Stimulated activated CD8-positive, alpha-beta memory T cell treated with anti-CD3 and anti-CD28 coated beads, Interleukin-12 subunit alpha, Interleukin-12 subunit beta, amount 100 ng/mL, for 24 hours (primary cell): Measurements from ENCODE around the gene CELF2.

Source experiments
- DNase-seq: peaks from one replicate; pipeline ENCODE4 v3.0.0-alpha.2; 2020; ENCODE audit errors: extremely low read depth

Gene CELF2

DNA sequence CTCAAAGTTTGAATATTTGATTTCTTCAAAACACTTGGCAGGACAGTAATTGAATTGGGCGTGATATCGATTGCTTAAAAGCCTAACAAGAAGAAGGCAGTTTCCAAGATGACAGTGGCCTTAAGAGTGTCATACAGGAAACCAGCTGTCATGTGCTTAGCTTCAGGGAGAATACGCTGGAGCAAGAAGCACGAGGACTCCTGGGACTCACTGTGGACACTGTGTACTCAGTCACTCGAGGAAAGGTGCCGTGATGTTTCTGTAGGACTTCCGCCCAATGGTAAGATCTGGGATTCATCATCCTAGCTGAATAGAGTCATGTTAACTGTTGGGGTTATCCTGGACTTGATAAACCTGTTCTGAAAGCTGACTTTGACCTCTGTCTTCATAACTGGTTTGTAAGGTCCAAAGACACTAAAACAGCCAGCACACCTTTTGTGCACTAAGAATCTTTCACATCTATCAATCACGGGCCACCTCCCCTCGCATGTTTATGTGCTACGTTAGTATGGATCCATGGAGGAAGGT lies 113.5 kb downstream of the CELF2 start:
- no peak for DNase-seq

DNA sequence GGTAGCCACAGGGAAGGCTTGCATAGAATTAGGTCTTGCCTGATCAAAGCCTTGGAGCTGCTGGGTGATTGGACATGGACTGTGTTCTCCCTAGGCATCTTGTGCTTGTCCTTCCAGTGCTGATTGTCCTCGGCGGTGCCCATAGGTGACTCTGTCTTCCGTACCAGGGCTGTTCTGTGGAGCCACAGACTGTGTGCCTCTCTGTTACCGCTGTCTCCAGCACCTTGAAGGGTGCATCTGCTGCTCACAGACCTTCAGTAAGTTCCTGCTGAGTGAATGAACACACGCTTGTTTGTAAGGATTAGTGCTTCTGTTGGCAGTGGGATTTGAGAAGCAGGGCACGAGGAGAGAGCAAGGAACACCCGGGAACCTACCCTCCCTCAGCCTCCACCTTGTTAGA lies 116.7 kb downstream of the CELF2 start:
- DNase-seq: no peak

DNA sequence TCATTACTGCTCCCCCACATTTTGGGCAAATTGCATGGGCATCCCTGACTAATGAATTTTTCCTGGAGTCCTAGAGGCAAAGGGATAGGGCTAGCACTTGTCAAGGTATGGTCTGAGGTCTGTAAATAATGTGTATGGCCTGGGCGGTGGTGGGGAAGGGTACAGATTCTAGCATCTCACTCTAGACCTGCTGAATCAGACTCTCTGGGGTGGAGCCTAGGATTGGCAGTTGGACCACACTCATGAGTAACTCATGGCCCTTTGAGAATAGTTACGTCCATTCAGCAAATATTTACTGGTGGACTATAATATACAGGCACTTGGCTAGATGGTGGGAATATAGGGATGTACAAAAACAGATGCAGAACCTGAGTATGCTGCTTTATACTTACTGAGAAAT lies 118.0 kb downstream of the CELF2 start:
- no peak for DNase-seq

DNA sequence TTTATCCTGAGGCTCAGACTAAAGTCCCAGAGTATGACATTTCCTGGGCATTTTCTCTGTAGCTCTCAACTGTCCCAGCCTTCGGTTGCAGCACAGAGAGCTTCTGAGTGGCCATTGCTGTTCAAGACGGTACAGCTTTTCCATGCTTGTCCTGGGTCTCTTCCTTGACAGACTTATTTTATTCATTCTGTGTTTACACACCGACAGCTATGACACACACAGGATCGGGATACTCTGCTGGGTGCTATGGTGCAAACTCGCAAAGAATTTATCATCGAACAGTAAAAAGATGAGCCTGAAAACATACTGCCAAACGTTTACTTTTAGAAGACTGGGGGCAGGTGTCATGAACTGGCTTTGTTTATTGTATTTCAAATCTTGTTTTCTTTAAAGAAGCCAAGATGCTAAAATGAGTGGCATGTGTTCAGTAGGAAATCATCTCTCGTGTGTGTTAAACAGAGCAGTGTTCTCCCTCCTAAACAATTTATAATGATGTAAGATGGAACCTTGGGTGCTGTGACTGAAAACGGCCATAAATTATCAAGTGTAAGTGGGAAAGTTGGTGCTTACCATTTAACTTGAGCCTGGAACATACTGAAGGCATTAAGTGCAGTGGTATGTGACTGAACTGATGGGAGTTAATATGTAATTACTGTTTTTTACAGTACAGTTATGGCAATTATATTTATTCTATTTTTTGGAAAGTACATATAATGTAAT lies 120.8 kb downstream of the CELF2 start:
- no peak for DNase-seq

DNA sequence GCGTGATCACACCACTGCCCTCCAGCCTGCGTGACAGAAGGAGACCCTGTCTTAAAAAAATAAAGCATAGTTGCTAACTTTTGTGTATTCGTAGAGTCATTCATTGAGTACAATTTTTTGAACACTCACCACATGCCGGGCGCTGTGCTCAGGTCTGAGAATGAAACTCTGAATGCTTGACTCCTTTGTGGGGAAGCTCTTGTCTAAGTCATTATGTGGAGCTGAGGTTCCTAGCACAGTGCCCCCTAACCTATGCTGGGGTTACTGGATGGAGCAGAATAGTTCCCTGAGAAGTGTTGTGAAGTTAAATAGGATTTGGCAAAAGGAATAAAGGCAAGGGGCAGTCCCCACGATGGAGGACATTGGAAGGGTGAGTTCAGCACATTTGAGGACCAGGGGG lies 123.3 kb downstream of the CELF2 start:
- no peak for DNase-seq

DNA sequence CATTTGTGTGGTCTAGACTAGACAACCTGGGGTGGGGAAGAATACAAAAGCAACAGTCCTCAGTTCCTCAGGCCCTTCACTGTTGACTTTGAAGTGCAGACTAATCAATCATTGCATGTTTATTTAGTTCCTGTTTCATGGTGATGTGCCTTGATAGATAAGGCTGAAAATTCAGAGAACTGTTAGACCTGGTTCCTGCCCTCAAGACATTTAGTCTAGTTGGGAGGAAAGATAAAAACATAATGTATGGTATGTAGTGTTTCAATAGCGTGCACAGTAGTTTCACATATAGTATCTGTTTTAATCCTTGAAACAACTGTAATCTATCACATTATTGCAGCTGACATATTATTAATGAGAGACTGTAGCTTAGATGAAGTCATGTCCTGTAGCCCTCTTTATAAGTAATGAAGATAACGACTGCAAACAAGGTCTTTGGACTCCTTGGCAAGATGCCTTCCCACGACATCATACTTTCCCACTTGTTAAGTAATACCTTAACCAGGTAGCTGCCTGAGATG lies 124.0 kb downstream of the CELF2 start:
- no peak for DNase-seq

DNA sequence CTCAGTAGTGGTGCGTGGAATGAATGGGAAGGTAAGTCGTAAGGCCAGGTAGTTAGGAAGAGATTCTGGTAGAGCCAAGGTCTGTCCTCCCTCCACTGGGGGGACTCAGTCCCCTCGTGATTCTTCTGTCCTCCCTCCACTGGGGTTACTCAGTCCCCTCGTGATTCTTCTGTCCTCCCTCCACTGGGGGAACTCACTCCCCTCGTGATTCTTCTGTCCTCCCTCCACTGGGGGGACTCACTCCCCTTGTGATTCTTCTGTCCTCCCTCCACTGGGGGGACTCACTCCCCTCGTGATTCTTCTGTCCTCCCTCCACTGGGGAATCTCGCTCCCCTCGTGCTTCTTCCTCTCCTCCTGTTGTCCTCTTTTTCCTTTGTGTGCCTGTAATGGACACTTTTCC lies 125.1 kb downstream of the CELF2 start:
- DNase-seq: no peak

DNA sequence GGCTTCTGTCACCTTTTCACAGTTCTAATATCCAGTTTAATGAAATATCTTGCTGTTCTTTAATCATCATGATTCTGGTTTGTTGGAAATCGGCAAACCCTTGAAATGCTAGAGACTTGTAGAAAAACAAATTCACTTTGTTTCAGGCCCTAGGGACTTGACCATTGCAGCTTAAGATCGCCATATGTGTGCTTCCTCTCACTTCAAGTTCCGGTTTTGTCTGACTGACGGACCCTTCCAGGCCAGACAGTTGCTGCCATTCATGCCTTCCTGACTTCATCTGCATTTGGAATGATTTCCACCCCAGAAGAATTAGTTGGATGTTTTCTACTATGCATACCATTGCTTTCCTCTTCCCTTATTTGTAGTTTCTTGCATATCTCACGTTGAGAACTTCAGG lies 125.6 kb downstream of the CELF2 start:
- no peak for DNase-seq

DNA sequence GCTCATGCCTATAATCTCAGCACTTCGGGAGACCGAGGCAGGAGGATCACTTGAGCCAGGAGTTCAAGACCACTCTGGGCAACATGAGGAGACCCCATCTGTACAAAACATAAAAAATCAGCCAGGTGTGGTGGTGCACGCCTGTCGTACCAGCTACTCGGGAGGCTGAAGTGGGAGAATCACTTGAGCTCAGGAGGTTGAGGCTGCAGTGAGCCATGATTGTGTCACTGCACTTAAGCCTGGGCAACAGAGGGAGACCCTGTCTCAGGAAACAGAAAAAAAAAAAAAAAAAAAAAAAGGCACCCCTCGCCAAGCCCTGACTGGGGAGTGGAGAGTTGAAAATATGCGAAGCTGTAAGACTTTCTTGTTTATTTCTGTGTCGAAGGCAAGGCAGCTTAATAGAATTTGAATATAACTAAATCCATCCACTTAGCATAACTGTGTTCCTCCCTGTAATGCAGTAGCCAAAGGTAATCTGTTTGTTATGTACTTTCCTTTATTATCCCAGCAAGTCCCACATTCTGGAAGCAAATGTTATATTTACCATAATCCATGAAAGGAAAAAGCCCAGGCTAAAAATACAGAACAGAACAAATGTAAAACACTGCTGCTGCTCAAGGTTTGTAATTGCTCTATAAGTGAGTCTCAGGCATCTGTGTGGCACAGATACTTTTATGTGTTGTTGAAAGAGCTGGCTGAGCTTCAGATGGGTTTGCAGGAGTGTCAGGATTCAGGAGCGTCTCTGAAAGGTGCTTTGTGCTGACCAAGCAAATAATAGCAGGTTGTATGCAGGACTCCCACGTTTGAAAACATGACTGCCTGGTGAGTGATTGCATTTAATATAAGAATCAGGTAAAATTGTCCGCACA lies 127.2 kb downstream of the CELF2 start:
- DNase-seq: no peak

DNA sequence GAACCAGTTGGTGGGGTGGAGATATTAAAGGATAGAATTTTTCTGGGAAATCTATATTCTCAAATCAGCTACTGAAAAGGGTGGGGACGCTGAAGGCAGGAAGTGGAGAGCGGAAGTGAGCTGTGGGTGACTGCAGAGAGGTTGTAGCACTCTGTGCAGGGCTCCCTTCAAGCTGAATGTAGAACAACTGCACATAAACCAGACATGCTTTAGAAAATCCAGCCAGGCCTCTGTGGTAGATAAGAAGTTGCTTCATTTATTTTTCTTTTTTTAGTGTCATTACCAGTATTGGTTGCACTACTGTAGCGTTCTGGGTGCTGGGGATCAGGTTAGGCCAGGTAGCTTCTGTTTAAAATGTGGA lies 127.8 kb downstream of the CELF2 start:
- no peak for DNase-seq

DNA sequence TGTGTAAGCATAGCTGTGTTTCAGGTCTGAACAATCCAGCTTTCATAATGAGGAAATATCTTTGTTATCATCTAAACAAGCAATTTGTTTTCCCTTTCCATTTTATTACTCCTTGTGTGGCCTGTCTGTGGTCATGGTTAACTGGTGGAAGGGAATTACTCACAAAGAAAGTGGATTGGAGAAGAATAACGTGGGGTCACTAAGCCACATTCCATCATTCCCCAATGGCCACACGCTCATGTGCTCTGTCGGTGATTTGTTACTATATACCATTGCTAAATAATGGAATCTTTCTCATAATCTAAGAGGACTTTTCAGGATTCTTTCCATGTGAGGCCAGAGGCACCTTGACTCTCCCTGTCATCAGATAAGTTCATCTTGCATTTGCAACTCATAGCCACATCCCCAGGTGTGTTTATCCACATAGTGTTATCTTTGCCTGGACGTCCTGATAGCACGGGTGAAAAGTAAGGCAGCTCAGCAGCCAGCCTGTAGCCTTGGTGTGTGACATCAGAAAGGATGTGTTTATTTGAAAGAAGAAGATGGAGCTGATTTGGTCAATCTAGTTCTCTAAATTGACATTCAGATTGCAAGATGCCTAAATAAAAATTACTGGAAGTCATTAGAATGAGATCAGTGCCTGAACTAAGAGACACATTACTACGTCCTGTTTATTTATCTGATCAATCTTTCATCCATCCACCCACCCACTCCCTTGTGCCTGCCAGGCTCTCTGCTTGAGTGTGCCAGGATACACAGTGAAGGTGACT lies 128.9 kb downstream of the CELF2 start:
- no peak for DNase-seq

DNA sequence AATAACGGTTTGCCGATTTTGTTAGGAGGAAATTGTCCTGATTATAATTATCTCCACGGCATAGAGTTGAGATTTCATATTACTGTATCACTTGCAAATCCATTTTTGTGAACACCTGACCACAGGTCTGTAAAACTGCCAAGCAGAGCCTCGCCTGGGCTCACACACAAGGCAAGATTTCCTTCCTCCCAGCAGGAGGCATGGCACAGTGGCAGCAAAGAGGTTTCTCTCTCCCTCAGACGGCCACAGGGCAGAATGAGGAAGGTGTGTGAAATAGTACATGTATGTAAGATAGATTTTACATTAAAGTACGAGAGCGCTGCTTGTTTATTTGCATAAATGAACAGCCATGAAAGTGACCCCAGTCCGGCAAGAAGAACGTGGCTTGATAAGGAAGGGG lies 130.1 kb downstream of the CELF2 start:
- no peak for DNase-seq

DNA sequence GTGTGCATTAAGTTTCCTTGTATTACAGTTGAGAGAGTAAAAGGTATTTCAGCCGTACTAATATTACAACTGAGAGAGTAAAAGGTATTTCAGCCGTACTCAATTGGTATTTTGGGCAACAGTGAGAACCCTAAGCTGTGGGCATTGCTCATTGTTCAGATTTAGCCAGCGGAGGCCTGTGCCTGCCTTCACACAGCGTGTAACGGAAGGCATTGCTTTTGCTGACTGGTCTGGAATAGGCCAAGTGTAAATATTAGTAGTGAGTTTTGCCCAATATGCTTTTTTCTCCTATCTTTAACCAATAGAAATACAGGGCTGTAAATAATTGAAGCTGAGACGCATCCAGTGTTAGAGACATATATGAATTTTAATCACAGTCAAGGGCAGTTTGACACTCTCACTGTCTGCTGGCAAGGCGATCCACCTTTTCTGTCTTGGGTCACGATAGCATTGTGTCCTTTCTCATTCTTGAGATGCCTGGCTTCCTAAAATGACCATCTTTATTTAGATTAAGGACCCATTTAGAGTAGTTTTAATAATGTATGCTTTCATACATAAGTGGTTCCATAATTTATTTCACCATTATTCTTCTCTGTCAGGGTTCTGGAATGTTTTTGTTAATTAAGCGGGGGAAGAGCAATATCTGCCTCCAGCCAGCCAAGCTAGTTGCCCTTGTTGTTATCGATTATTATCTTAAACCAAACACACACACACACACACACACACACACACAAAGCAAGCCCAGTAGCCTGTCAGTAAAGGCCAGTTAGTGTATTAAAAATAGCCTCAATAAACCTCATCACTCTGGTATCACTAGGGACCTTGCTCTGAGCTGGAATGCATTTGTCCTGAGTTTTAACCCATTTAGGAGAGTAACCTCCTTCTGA lies 130.7 kb downstream of the CELF2 start:
- DNase-seq: no peak

DNA sequence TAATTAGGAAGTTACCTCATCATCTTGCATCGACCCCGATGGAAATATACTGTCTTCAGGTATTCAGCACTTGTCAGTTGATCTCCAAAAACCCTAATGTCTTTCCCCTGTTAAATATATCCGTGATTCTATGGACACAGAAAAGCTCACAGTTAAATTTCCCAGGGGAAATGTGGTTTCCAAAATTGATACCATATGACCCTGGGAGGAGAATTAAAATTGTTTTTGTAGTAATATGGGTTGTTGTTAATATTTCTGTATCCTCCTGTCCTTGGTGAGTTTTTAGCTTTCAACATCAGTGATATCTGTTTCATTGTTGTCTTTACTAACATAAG lies 132.1 kb downstream of the CELF2 start:
- DNase-seq: no peak

DNA sequence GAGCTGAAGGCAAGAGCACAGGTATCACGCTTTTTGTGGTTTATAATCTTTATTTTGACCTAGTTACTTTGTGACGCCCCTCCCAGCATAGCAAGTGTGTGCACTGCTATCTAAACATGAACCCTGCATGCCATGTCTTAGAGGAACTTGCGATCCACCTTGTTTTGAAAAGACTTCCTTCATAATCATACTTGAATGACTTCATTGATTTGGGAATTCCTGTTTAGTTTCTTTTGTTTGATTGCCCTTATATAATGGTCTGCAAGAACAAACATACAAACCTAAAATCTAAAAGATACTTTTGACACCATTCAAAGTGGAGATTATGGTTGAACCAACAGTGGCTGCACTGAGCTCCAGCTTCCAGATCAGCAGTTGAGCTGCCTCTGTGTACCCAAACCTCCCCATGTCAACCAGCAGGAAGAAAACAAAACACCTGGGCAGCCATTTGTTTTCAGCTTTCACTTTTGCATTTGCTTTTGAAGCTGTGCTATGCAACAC lies 132.6 kb downstream of the CELF2 start:
- DNase-seq: no peak

DNA sequence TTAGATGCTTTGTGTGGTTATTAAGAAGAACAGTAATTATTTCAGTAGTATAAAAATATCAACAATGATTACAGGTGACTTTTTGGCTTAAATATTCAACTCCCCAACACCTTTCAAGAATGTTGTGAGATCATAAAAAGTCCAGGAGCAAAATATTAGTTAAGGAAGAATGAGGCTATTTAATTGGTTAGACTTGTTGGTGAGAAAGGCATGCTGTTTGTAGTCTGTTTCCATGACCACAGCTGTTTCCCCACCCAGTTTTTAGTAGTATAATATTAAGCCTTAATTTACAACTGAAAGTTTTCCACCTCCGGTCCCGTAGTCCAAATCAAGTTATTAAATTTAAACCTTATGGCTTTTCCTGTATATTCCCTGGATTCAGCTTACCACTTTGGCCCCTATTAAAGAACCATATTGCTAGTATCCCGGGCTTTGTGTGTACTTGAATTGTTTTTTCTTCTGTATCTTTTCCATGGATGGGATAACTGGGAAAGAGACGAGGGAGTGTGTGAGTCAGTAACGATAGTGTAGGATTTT lies 133.3 kb downstream of the CELF2 start:
- no peak for DNase-seq

DNA sequence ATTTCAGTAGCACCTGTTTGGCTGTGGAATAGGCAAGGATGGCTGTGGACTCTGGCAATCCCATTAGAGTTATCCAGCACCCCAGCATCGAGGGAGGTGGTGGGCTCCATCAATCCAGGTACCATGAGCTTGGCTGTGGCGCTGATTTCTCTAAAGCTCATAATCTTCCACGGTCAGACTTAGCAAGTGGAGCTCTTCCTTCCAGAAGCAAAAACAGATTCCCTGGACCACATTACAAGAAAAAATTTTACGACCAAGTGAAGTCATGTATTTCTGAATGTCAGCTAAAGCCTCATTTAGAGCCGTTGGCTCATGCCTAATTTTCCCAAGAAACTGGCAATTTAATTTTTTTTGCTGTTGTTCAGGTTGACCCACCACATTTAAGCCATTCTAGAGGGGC lies 135.1 kb downstream of the CELF2 start:
- no peak for DNase-seq

DNA sequence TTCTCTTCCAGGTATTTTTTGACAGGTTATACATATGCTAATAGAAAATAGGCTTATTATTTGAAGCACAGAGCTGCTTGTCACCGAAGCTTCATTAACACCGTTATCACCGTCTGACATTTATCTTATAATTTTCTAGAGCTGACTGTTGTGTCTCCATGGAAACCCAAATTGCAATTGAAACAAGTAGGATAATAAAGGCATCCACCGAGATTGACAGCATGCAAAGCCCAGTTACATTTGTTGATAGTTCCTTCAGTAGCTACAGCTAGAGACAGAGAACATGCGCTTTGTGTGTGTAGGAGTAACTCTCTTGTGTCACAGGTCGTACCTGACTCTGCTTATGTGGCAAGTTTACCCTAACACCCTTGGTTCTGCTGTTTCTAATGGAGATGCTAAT lies 135.6 kb downstream of the CELF2 start:
- no peak for DNase-seq

DNA sequence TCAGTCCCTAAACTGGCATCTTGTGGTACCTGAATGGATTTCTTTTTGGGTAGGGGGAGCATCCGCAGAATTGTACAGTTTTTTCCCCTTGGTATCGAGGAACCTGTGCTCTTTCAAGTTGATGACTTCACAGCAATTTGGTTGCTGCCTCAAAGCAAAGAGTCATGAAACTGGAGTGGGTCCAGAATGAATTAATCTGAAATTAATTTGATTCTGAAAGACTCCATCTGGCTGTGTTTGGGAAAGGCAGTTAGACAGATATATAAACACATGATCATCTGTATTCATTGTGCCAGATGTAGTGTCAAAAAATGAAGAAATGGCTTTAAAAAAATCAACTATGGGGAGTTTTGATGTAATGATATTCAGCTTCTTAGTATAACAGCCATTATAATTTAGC lies 136.1 kb downstream of the CELF2 start:
- DNase-seq: no peak

DNA sequence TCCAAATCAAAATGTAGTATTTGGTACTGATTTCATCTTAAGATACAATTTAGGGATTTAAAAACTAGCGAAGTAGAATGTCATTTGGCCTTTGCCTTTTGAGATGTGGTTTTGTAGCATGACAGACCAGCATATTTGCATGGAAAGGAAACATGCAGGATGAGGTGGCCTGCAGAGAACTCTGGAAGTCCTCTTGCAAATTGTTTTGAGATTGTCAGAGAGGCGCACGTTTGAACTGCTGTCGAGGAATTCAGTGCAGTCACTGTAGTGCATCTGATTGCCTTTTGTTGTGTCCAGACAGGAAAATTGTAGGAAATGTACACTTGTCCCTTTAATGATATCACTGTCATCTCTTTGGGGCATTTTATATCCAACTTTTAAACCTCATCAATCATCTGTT lies 136.7 kb downstream of the CELF2 start:
- DNase-seq: no peak
